GM23338 (cell line): ENCODE data around the gene CORO1C. TPM values are rescaled to one million over a fixed set of nuclear protein-coding genes. Genes with fewer than 3 reads are reported as not detected.

Experiments used
- ATAC-seq: fragments of 200-7000 bp; cut with Tn5 transposase; 3 replicates; pipeline ENCODE4 v1.9.1; 2020
- DNase-seq: peaks from one replicate; pipeline ENCODE4 v3.0.0-alpha.2; 2015; ENCODE audit warnings: low spot score
- H2AFZ ChIP-seq: fragments of 200-600 bp; sonication (generic); 2 replicates; pipeline ENCODE4 v1.8.0; 2016; ENCODE audit warnings: antibody characterized with exemption, mild to moderate bottlenecking, moderate library complexity
- H3F3A ChIP-seq: fragments of 200-600 bp; sonication (generic); replicated peaks from 2 replicates; pipeline ENCODE4 v1.8.0; 2017; ENCODE audit warnings: antibody characterized with exemption, mixed run types, low read depth
- H3K27ac ChIP-seq: fragments of 200-600 bp; sonication (generic); 2 replicates; pipeline ENCODE4 v1.6.1; 2016; ENCODE audit warnings: low read depth
- H3K27me3 ChIP-seq: fragments of 200-600 bp; sonication (generic); 2 replicates; pipeline ENCODE4 v1.8.0; 2016; ENCODE audit warnings: mild to moderate bottlenecking, mixed run types, moderate library complexity; ENCODE audit not compliant: insufficient read depth
- H3K36me3 ChIP-seq: fragments of 200-600 bp; sonication (generic); 2 replicates; pipeline ENCODE4 v1.8.0; 2016; ENCODE audit warnings: mild to moderate bottlenecking; ENCODE audit not compliant: insufficient read depth
- H3K4me1 ChIP-seq: fragments of 200-600 bp; sonication (generic); 2 replicates; pipeline ENCODE4 v1.8.0; 2016; ENCODE audit warnings: mild to moderate bottlenecking, moderate library complexity; ENCODE audit not compliant: insufficient read depth
- H3K4me2 ChIP-seq: fragments of 200-600 bp; sonication (generic); 2 replicates; pipeline ENCODE4 v1.7.1; 2017; ENCODE audit warnings: mixed run types
- H3K4me3 ChIP-seq: fragments of 200-600 bp; sonication (generic); 2 replicates; pipeline ENCODE4 v1.6.1; 2016; ENCODE audit warnings: mixed run types
- H3K79me2 ChIP-seq: fragments of 200-600 bp; sonication (generic); replicated peaks from 2 replicates; pipeline ENCODE4 v1.8.0; 2017; ENCODE audit warnings: mild to moderate bottlenecking; ENCODE audit not compliant: insufficient read depth
- H3K9me2 ChIP-seq: fragments of 200-600 bp; sonication (generic); 2 replicates; pipeline ENCODE4 v1.8.0; 2017; ENCODE audit not compliant: insufficient read depth
- H4K20me1 ChIP-seq: fragments of 200-600 bp; sonication (generic); replicated peaks from 2 replicates; pipeline ENCODE4 v1.8.0; 2017; ENCODE audit warnings: mild to moderate bottlenecking; ENCODE audit not compliant: insufficient read depth
- H3K27ac Mint-ChIP-seq: 2 replicates; pipeline ENCODE4 v1.8.0; 2020; ENCODE audit warnings: inconsistent platforms, mild to moderate bottlenecking, moderate library complexity, mixed read lengths
- H3K27me3 Mint-ChIP-seq: 3 replicates; pipeline ENCODE4 v1.8.0; 2022; ENCODE audit warnings: low read depth, mild to moderate bottlenecking, moderate library complexity, mixed read lengths, inconsistent platforms; ENCODE audit not compliant: insufficient read depth, poor library complexity
- H3K36me3 Mint-ChIP-seq: 3 replicates; pipeline ENCODE4 v1.8.0; 2021; ENCODE audit warnings: low read depth, mild to moderate bottlenecking, inconsistent platforms, moderate library complexity, mixed read lengths
- H3K4me1 Mint-ChIP-seq: 3 replicates; pipeline ENCODE4 v1.8.0; 2020; ENCODE audit warnings: mild to moderate bottlenecking, inconsistent platforms, mixed read lengths
- H3K4me3 Mint-ChIP-seq: 3 replicates; pipeline ENCODE4 v1.8.0; 2021; ENCODE audit warnings: moderate library complexity, mild to moderate bottlenecking, inconsistent platforms, mixed read lengths
- H3K9me3 Mint-ChIP-seq: 3 replicates; pipeline ENCODE4 v1.8.0; 2020; ENCODE audit warnings: moderate library complexity, mild to moderate bottlenecking, inconsistent platforms, mixed read lengths
- EZH2 ChIP-seq: fragments of 200-600 bp; sonication (generic); IDR thresholded peaks from one replicate; pipeline ENCODE4 v1.8.0; 2017; ENCODE audit warnings: antibody characterized with exemption, mild to moderate bottlenecking, low read depth; ENCODE audit not compliant: unreplicated experiment
- EZH2phosphoT487 ChIP-seq: fragments of 200-600 bp; sonication (generic); IDR thresholded peaks from one replicate; pipeline ENCODE4 v1.8.1; 2018; ENCODE audit warnings: antibody characterized with exemption; ENCODE audit not compliant: unreplicated experiment
- NANOG ChIP-seq: IDR thresholded peaks from 2 replicates; pipeline ENCODE4 v1.6.1; 2016; ENCODE audit warnings: antibody characterized with exemption, borderline replicate concordance
- POLR2AphosphoS5 ChIP-seq: IDR thresholded peaks from 2 replicates; pipeline ENCODE4 v1.6.1; 2016; ENCODE audit warnings: antibody characterized with exemption, low read depth
- STAT1 ChIP-seq: IDR thresholded peaks from one replicate; pipeline ENCODE4 v1.6.1; 2016; ENCODE audit warnings: antibody characterized with exemption; ENCODE audit not compliant: unreplicated experiment
- ZNF114 ChIP-seq: fragments of 250-450 bp; sonication (Bioruptor Pico); IDR thresholded peaks from 2 replicates; pipeline ENCODE4 v1.5.0; 2020; ENCODE audit warnings: mild to moderate bottlenecking, moderate library complexity
- ZNF331 ChIP-seq: fragments of 250-450 bp; sonication (Bioruptor Pico); IDR thresholded peaks from 2 replicates; pipeline ENCODE4 v1.5.0; 2020; ENCODE audit warnings: low read depth, mild to moderate bottlenecking, moderate library complexity
- polyA plus RNA-seq: library from polyadenylated mRNA; unstranded; fragments of >200 nt; fragmentation: Nextera tagmentation; extraction: Ambion mirVana; gene quantifications from 2 replicates; pipeline ENCODE4 v1.2.1, GENCODE V29; 2016
- total RNA-seq: library from RNA; depleted of rRNA; stranded (reverse); fragments of >200 nt; shearing (Covaris generic); gene quantifications from 2 replicates; pipeline ENCODE4 v1.2.3, GENCODE V29; 2014
- TF ChIP-seq, protein P1 (sequence below): fragments of 250-450 bp; sonication (Bioruptor Pico); IDR thresholded peaks from 2 replicates; pipeline ENCODE4 v1.5.0; 2020; ENCODE audit warnings: mild to moderate bottlenecking, moderate library complexity
- TF ChIP-seq, protein P2 (sequence below), 2 experiments: fragments of 200-600 bp in 1 of 2; sonication (generic) in 1 of 2; conservative IDR thresholded peaks; 2 replicates each; pipeline versions ENCODE4 v1.5.1 to v1.6.1; 2016 to 2017; ENCODE audit warnings: antibody characterized with exemption in 2 of 2, low read depth in 2 of 2, mild to moderate bottlenecking in 2 of 2, moderate library complexity in 1 of 2
- TF ChIP-seq, protein P3 (sequence below): IDR thresholded peaks from 2 replicates; pipeline ENCODE4 v1.6.1; 2016; ENCODE audit warnings: antibody characterized with exemption

The CORO1C gene
- total and polyA plus RNA-seq, 2 experiments from 2014 or later = 59.2 to 89.5 TPM

DNA sequence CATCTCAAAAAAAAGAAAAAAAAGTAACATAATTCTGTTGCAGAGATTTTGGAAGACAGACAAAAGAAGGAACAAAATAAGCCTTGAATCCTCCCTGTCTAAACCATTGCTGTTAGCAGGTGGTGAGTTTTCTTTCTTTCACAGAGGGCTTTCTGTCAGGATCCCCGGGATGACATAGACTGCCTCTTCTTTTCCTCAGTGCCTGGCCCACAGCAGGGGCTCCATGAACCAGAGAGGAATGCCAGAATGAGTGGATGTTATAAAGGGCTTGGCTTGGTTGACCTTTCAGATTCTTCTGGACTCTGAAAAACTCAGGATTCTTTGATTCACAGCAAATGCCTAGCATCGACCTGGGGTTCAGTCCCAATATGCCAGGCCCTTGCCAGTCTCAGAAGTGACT, 45.8 kb upstream of the CORO1C start (continued):
- TF ChIP-seq, protein P1, sequence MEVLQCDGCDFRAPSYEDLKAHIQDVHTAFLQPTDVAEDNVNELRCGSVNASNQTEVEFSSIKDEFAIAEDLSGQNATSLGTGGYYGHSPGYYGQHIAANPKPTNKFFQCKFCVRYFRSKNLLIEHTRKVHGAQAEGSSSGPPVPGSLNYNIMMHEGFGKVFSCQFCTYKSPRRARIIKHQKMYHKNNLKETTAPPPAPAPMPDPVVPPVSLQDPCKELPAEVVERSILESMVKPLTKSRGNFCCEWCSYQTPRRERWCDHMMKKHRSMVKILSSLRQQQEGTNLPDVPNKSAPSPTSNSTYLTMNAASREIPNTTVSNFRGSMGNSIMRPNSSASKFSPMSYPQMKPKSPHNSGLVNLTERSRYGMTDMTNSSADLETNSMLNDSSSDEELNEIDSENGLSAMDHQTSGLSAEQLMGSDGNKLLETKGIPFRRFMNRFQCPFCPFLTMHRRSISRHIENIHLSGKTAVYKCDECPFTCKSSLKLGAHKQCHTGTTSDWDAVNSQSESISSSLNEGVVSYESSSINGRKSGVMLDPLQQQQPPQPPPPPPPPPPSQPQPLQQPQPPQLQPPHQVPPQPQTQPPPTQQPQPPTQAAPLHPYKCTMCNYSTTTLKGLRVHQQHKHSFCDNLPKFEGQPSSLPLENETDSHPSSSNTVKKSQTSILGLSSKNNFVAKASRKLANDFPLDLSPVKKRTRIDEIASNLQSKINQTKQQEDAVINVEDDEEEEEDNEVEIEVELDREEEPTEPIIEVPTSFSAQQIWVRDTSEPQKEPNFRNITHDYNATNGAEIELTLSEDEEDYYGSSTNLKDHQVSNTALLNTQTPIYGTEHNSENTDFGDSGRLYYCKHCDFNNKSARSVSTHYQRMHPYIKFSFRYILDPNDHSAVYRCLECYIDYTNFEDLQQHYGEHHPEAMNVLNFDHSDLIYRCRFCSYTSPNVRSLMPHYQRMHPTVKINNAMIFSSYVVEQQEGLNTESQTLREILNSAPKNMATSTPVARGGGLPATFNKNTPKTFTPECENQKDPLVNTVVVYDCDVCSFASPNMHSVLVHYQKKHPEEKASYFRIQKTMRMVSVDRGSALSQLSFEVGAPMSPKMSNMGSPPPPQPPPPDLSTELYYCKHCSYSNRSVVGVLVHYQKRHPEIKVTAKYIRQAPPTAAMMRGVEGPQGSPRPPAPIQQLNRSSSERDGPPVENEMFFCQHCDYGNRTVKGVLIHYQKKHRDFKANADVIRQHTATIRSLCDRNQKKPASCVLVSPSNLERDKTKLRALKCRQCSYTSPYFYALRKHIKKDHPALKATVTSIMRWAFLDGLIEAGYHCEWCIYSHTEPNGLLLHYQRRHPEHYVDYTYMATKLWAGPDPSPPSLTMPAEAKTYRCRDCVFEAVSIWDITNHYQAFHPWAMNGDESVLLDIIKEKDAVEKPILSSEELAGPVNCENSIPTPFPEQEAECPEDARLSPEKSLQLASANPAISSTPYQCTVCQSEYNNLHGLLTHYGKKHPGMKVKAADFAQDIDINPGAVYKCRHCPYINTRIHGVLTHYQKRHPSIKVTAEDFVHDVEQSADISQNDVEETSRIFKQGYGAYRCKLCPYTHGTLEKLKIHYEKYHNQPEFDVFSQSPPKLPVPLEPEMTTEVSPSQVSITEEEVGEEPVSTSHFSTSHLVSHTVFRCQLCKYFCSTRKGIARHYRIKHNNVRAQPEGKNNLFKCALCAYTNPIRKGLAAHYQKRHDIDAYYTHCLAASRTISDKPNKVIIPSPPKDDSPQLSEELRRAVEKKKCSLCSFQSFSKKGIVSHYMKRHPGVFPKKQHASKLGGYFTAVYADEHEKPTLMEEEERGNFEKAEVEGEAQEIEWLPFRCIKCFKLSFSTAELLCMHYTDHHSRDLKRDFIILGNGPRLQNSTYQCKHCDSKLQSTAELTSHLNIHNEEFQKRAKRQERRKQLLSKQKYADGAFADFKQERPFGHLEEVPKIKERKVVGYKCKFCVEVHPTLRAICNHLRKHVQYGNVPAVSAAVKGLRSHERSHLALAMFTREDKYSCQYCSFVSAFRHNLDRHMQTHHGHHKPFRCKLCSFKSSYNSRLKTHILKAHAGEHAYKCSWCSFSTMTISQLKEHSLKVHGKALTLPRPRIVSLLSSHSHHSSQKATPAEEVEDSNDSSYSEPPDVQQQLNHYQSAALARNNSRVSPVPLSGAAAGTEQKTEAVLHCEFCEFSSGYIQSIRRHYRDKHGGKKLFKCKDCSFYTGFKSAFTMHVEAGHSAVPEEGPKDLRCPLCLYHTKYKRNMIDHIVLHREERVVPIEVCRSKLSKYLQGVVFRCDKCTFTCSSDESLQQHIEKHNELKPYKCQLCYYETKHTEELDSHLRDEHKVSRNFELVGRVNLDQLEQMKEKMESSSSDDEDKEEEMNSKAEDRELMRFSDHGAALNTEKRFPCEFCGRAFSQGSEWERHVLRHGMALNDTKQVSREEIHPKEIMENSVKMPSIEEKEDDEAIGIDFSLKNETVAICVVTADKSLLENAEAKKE (CRISPR knock-in tag) = no peak
- TF ChIP-seq, protein P2, sequence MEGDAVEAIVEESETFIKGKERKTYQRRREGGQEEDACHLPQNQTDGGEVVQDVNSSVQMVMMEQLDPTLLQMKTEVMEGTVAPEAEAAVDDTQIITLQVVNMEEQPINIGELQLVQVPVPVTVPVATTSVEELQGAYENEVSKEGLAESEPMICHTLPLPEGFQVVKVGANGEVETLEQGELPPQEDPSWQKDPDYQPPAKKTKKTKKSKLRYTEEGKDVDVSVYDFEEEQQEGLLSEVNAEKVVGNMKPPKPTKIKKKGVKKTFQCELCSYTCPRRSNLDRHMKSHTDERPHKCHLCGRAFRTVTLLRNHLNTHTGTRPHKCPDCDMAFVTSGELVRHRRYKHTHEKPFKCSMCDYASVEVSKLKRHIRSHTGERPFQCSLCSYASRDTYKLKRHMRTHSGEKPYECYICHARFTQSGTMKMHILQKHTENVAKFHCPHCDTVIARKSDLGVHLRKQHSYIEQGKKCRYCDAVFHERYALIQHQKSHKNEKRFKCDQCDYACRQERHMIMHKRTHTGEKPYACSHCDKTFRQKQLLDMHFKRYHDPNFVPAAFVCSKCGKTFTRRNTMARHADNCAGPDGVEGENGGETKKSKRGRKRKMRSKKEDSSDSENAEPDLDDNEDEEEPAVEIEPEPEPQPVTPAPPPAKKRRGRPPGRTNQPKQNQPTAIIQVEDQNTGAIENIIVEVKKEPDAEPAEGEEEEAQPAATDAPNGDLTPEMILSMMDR (conservative IDR thresholded peaks at IDR 0.05; ENCODE audit: low read depth in 2 of 2) = no peak
- no peak for TF ChIP-seq STAT1
- TF ChIP-seq POLR2AphosphoS5 = no peak

DNA sequence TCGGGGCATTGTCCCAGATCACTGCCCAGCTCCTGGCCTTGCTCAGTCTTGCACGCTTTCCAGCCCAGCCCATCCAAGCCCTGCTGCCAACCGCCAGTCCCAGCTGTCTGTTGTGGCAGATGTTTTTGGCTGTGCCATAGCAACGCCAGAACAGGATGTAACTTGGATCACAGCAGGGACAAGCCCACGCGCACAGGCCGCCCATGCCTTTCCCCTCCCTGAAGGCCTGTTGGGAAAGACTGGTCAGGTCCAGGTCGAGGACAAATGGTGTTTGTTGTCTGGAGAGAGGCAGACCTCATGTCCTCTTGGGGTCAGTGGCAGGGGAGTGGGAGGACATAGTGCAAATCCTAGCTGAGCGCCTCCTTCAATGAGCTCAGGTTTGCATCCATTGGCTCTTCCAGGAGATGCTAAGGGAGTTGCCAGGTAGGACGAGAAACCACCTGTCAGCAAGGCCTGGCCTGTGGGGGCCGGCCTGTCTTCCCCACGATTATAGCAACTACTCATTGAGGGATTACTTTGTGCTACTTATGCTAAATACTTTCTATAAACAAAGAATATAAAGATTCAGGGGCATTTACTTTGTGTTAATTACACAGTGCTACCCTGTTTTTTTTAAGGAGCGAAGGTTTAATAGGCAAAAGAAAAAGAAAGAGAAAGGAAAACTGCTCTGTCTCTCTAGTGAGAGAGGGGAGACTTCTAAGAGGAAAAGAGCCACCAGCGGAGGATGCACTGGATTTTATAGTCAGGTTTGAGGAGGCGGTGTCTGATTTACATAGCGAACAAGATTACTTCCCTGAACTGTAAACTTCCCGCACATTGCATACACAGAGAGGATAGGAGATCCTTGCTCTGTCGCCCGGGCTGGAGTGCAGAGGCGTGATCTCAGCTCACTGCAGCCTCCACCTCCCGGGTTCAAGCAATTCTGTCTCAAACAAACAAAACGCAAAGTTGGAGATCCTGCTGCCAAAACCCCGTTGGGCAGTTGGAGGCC, 42.8 kb upstream of the CORO1C start:
- Histone ChIP-seq H4K20me1 (no peaks in the 10 kb centered on the region), H3K27me3 (no peaks in the 10 kb centered on the region), H3K4me3 (no peak overlapping the region), H3F3A (peaks cover 8% of the 10 kb centered on the region; the same call in 1 of the 2 replicates), H3K36me3 (no peaks in the 10 kb centered on the region), H3K9me2 (no peaks in the 10 kb centered on the region), H3K27ac (peak overlapping the region; percentile 70; the same call in 1 of the 2 replicates), H2AFZ (peak overlapping the region; percentile 28; the same call in 1 of the 2 replicates), H3K4me2 (no peak overlapping the region), H3K4me1 (no peaks in the 10 kb centered on the region), H3K79me2 (no peaks in the 10 kb centered on the region)
- ATAC-seq = peak; percentile 16; the same call in 2 of the 3 replicates
- no peaks in the 10 kb centered on the region for H3K9me3 Mint-ChIP-seq
- H3K36me3 Mint-ChIP-seq = no peaks in the 10 kb centered on the region
- peaks cover 12% of the 10 kb centered on the region for H3K27me3 Mint-ChIP-seq
- no peak overlapping the region for H3K4me3 Mint-ChIP-seq
- peaks cover 13% of the 10 kb centered on the region; the same call in 2 of the 3 replicates for H3K4me1 Mint-ChIP-seq
- peak; percentile 31 for DNase-seq
- peak overlapping the region; percentile 54; the same call in 1 of the 2 replicates for H3K27ac Mint-ChIP-seq
- no peak for TF ChIP-seq ZNF331
- TF ChIP-seq, protein P3, sequence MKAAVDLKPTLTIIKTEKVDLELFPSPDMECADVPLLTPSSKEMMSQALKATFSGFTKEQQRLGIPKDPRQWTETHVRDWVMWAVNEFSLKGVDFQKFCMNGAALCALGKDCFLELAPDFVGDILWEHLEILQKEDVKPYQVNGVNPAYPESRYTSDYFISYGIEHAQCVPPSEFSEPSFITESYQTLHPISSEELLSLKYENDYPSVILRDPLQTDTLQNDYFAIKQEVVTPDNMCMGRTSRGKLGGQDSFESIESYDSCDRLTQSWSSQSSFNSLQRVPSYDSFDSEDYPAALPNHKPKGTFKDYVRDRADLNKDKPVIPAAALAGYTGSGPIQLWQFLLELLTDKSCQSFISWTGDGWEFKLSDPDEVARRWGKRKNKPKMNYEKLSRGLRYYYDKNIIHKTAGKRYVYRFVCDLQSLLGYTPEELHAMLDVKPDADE = no peak
- TF ChIP-seq EZH2phosphoT487 = no peak
- TF ChIP-seq, protein P2 (conservative IDR thresholded peaks at IDR 0.05; ENCODE audit: low read depth in 2 of 2) = no peak
- no peak for TF ChIP-seq EZH2
- no peak for TF ChIP-seq POLR2AphosphoS5
- TF ChIP-seq NANOG = no peak
- TF ChIP-seq ZNF114 (CRISPR knock-in tag) = no peak
- no peak for TF ChIP-seq STAT1
